VCaP (cell line): ENCODE results near the gene VPS13D.

Experiments used
- H3K27ac ChIP-seq: fragments of 450-650 bp; 2 replicates; pipeline ENCODE4 v1.5.1; 2017
- TF ChIP-seq, protein P1 (sequence below): fragments of 450-650 bp; conservative IDR thresholded peaks from 2 replicates; pipeline ENCODE4 v1.5.1; 2017; ENCODE audit warnings: mild to moderate bottlenecking, moderate library complexity

The VPS13D gene

GRCh38 chr1:12416101-12416500, 186.3 kb downstream of the VPS13D start:
- TF ChIP-seq, protein P1, sequence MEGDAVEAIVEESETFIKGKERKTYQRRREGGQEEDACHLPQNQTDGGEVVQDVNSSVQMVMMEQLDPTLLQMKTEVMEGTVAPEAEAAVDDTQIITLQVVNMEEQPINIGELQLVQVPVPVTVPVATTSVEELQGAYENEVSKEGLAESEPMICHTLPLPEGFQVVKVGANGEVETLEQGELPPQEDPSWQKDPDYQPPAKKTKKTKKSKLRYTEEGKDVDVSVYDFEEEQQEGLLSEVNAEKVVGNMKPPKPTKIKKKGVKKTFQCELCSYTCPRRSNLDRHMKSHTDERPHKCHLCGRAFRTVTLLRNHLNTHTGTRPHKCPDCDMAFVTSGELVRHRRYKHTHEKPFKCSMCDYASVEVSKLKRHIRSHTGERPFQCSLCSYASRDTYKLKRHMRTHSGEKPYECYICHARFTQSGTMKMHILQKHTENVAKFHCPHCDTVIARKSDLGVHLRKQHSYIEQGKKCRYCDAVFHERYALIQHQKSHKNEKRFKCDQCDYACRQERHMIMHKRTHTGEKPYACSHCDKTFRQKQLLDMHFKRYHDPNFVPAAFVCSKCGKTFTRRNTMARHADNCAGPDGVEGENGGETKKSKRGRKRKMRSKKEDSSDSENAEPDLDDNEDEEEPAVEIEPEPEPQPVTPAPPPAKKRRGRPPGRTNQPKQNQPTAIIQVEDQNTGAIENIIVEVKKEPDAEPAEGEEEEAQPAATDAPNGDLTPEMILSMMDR = no peak
- no peak overlapping the region for H3K27ac ChIP-seq

- TF ChIP-seq, protein P1 = no peak
- no peak overlapping the region for H3K27ac ChIP-seq
These were observed 186.9 kb downstream of the VPS13D start for GRCh38 chr1:12416744-12417143.

- H3K27ac ChIP-seq = no peak overlapping the region
- TF ChIP-seq, protein P1 = no peak
These were observed 187.6 kb downstream of the VPS13D start for GRCh38 chr1:12417389-12417788.

DNA sequence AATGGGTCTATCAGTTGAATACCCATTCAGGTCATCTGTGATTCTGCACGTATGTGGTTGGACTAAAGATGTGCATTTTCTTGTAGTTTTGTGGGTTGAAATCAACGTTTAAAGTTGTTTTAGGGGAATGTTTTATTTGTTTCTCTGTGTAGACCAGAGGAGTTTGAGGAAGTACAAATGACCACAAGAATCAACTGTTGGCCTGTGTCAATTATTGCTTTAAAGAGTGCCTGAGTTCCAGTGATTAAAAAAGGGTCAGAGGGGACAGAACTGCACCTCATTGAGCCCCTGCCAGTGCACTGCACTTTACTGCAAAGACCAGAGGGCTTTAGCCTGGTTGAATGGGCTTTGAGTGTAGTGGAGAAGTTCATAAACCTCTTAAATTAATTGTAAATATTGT, 190.3 kb downstream of the VPS13D start:
- TF ChIP-seq, protein P1 = no peak
- H3K27ac ChIP-seq = no peak overlapping the region

DNA sequence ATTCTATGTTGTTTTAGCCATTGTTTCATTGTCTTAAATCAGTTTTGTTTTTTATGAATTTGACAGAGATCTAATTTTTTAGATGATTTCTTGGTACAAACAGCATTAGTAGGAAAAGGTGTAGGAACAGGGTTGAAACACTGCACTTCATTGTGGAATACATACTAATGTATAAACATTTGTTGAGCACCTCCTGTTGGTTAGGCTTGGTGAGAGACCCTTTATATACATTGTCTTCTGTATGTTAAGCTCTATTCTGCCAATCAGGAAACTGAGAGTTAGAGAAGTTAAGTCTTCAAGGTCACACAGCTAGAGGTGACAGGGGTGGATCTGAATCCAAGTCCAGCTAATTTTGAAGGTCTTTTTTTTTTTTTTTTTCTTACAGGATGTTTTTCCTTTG, 192.7 kb downstream of the VPS13D start:
- TF ChIP-seq, protein P1 = no peak
- no peak overlapping the region for H3K27ac ChIP-seq

GRCh38 chr1:12424087-12424529, 194.3 kb downstream of the VPS13D start:
- TF ChIP-seq, protein P1 = no peak
- no peak overlapping the region for H3K27ac ChIP-seq

DNA sequence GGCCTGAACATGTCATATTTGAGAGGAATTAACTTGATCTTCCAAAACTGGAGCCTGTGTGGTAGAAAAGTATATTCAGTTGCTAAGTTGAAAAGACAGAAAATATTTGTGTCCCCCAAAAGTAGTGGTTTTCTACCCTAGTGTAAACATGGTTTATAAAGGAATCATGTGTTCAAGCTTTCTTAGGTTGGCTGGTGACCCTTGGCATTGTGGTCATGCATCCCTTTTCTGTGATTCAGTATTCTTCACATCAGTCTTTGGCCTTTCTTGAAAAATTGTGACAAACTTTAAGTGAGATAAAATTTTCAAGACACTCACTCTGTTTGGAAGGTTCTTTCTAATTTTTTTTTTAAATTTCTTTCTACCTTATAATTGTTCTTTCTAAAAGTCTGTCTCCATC, 195.0 kb downstream of the VPS13D start:
- H3K27ac ChIP-seq = no peak overlapping the region
- TF ChIP-seq, protein P1 = no peak

- TF ChIP-seq, protein P1 = no peak
- H3K27ac ChIP-seq = no peak overlapping the region
These were observed 196.2 kb downstream of the VPS13D start for GRCh38 chr1:12426030-12426429.
